IMR-90 (cell line): Measurements from ENCODE around the gene ADRB2. TPM values are rescaled to one million over a fixed set of nuclear protein-coding genes. Genes with fewer than 3 reads are reported as not detected.

ENCODE experiments used
- ATAC-seq: fragments of 200-7000 bp; cut with Tn5 transposase; 2 replicates; pipeline ENCODE4 v1.9.1; 2020; ENCODE audit warnings: low read depth, mild to moderate bottlenecking, moderate library complexity
- BruUV-seq: library from RNA; stranded (reverse); fragments of 400-500 nt; replicated peaks from 2 replicates; lab custom pipeline; 2021; lab: Mats Ljungman, UMichigan
- CTCF ChIA-PET: fragments of 300-600 bp; formaldehyde crosslinking; extraction: SDS; loops from one replicate; lab custom pipeline; 2021; ENCODE audit warnings: antibody characterized with exemption; lab: Yijun Ruan, JAX
- POLR2A ChIA-PET: fragments of 300-600 bp; sonication (Branson Sonifier 250); formaldehyde crosslinking; loops from one replicate; lab custom pipeline; 2022; ENCODE audit warnings: antibody characterized with exemption; ENCODE audit not compliant: unreplicated experiment; lab: Charles Lee
- DNase-seq: peaks from one replicate; pipeline ENCODE4 v3.0.0; 2013
- H2AFZ ChIP-seq: replicated peaks from 2 replicates; pipeline ENCODE3; 2013; ENCODE audit warnings: low read length, mild to moderate bottlenecking; ENCODE audit not compliant: poor library complexity
- H2AK5ac ChIP-seq: 2 replicates; pipeline ENCODE4 v1.6.1; 2013; ENCODE audit warnings: low read depth, low read length, inconsistent platforms
- H2AK9ac ChIP-seq: replicated peaks from 2 replicates; pipeline ENCODE3; 2013; ENCODE audit warnings: mild to moderate bottlenecking, low read depth, low read length, moderate library complexity; ENCODE audit not compliant: poor library complexity
- H2BK120ac ChIP-seq: 2 replicates; pipeline ENCODE4 v1.6.1; 2013; ENCODE audit warnings: low read depth, low read length, inconsistent platforms
- H2BK15ac ChIP-seq: 3 replicates; pipeline ENCODE4 v1.6.1; 2013; ENCODE audit warnings: low read depth, low read length, inconsistent platforms
- H2BK20ac ChIP-seq: 2 replicates; pipeline ENCODE4 v1.6.1; 2013; ENCODE audit warnings: low read depth, mild to moderate bottlenecking, inconsistent platforms, low read length, moderate library complexity
- H2BK5ac ChIP-seq: 2 replicates; pipeline ENCODE4 v1.6.1; 2013; ENCODE audit warnings: mild to moderate bottlenecking, low read depth, low read length, inconsistent platforms; ENCODE audit not compliant: poor library complexity, severe bottlenecking
- H3K14ac ChIP-seq: replicated peaks from 2 replicates; pipeline ENCODE4 v1.6.1; 2013; ENCODE audit warnings: low read depth, low read length, inconsistent platforms
- H3K18ac ChIP-seq: 2 replicates; pipeline ENCODE4 v1.6.1; 2013; ENCODE audit warnings: low read depth, low read length, control low read depth
- H3K23ac ChIP-seq: 2 replicates; pipeline ENCODE4 v1.6.1; 2013; ENCODE audit warnings: low read depth, low read length, inconsistent platforms
- H3K27ac ChIP-seq: 2 replicates; pipeline ENCODE4 v1.5.1; 2013; ENCODE audit warnings: mild to moderate bottlenecking, control low read depth, low read length; ENCODE audit not compliant: insufficient read depth
- H3K27me3 ChIP-seq: 2 replicates; pipeline ENCODE4 v1.6.1; 2013; ENCODE audit warnings: low read length; ENCODE audit not compliant: control insufficient read depth, insufficient read depth
- H3K36me3 ChIP-seq: 2 replicates; pipeline ENCODE4 v1.6.1; 2013; ENCODE audit warnings: low read length, mixed read lengths; ENCODE audit not compliant: control insufficient read depth, insufficient read depth
- H3K4ac ChIP-seq: 2 replicates; pipeline ENCODE4 v1.6.1; 2013; ENCODE audit warnings: low read depth, low read length, inconsistent platforms
- H3K4me1 ChIP-seq: 2 replicates; pipeline ENCODE4 v1.6.1; 2013; ENCODE audit warnings: low read length, mixed read lengths; ENCODE audit not compliant: control insufficient read depth, insufficient read depth
- H3K4me2 ChIP-seq: 2 replicates; pipeline ENCODE4 v1.6.1; 2013; ENCODE audit warnings: low read depth, mild to moderate bottlenecking, control low read depth, low read length, moderate library complexity
- H3K4me3 ChIP-seq: 2 replicates; pipeline ENCODE4 v1.5.1; 2013; ENCODE audit warnings: low read depth, mild to moderate bottlenecking, control low read depth, low read length, moderate library complexity; ENCODE audit not compliant: insufficient read depth
- H3K56ac ChIP-seq: 2 replicates; pipeline ENCODE4 v1.6.1; 2013; ENCODE audit warnings: low read length, inconsistent platforms; ENCODE audit not compliant: insufficient read depth; ENCODE audit errors: extremely low read depth
- H3K79me1 ChIP-seq, 2 experiments: 2 replicates each; pipeline ENCODE4 v1.6.1; 2013; ENCODE audit warnings: low read length in 2 of 2, inconsistent platforms in 1 of 2, low read depth in 1 of 2
- H3K9ac ChIP-seq: 2 replicates; pipeline ENCODE4 v1.6.1; 2013; ENCODE audit warnings: low read depth, low read length, control low read depth
- H3K9me1 ChIP-seq: 2 replicates; pipeline ENCODE4 v1.6.1; 2013; ENCODE audit warnings: low read length, inconsistent platforms; ENCODE audit not compliant: insufficient read depth
- H3K9me3 ChIP-seq: 2 replicates; pipeline ENCODE4 v1.6.1; 2013; ENCODE audit warnings: low read length; ENCODE audit not compliant: control insufficient read depth, insufficient read depth
- H4K20me1 ChIP-seq: 2 replicates; pipeline ENCODE4 v1.6.1; 2013; ENCODE audit warnings: low read length, inconsistent platforms; ENCODE audit not compliant: insufficient read depth
- H4K5ac ChIP-seq: 2 replicates; pipeline ENCODE4 v1.6.1; 2013; ENCODE audit warnings: mild to moderate bottlenecking, low read depth, low read length, control low read depth
- H4K8ac ChIP-seq, 2 experiments: 2 replicates each; pipeline ENCODE4 v1.6.1; 2013; ENCODE audit warnings: low read depth in 2 of 2, low read length in 2 of 2, control low read depth in 1 of 2, inconsistent platforms in 1 of 2
- H4K91ac ChIP-seq: 2 replicates; pipeline ENCODE4 v1.6.1; 2013; ENCODE audit warnings: low read depth, low read length, inconsistent platforms; ENCODE audit not compliant: insufficient read depth
- BHLHE40 ChIP-seq: fragments of 150-350 bp; IDR thresholded peaks from 2 replicates; pipeline ENCODE4 v1.6.1; 2016; ENCODE audit warnings: mild to moderate bottlenecking, low read depth, low read length
- CTCF ChIP-seq: conservative IDR thresholded peaks from 2 replicates; pipeline ENCODE4 v1.5.1; 2012; ENCODE audit warnings: mild to moderate bottlenecking, low read depth, low read length, improper control_type of control experiment
- MXI1 ChIP-seq: IDR thresholded peaks from 2 replicates; pipeline ENCODE4 v1.6.1; 2012; ENCODE audit warnings: low read depth, mild to moderate bottlenecking, low read length, moderate library complexity, borderline replicate concordance
- WGBS, 2 experiments: methylation state at CpG; one replicate each; pipeline versions ENCODE4 v1.1.5 to v1.1.7; 2013; ENCODE audit warnings: missing lambda C conversion rate in 2 of 2; ENCODE audit not compliant: insufficient read length in 1 of 2; ENCODE audit errors: extremely low coverage in 2 of 2; 5-methylcytosine and 5-hydroxymethylcytosine counted together
- dilution Hi-C: fragments of 300-500 bp; cut with HindIII; formaldehyde crosslinking; loops from one replicate; pipeline ENCODE4 v1.14.3; 2018; ENCODE audit warnings: low sequenced_read_pairs; ENCODE audit not compliant: unreplicated experiment
- in situ Hi-C: fragments of 300-500 bp; cut with MboI; formaldehyde crosslinking; loops from 3 replicates; pipeline ENCODE4 v1.14.3; 2019; ENCODE audit warnings: low sequenced_read_pairs, inconsistent platforms, mixed read lengths
- intact Hi-C: fragments of 100-400 bp; cut with micrococcal nuclease; formaldehyde crosslinking; loops from 2 replicates; pipeline ENCODE4 v1.10.0; 2022
- polyA plus RNA-seq, 3 experiments: library from polyadenylated mRNA; depleted of rRNA; stranded (reverse); fragments of >200 nt; gene quantifications; 2 replicates each; pipeline ENCODE4 v1.2.3, GENCODE V29; 2012; ENCODE audit warnings: low replicate concordance in 1 of 3
- total RNA-seq: library from RNA; depleted of rRNA; stranded (reverse); fragments of >200 nt; gene quantifications from 2 replicates; pipeline ENCODE4 v1.2.3, GENCODE V29; 2012

Gene ADRB2
- total and polyA plus RNA-seq, 2 of the 4 experiments (the other 2 are of a cell fraction): 1.6 to 3.4 TPM

GRCh38 chr5:148823871-148824270 lies 2.5 kb upstream of the ADRB2 start:
- Histone ChIP-seq H2AK9ac (no peak overlapping the region), H4K8ac (no peak overlapping the region), H2AFZ (no peak overlapping the region), H3K18ac (no peak overlapping the region), H3K9ac (no peak overlapping the region), H3K27ac (no peak overlapping the region), H3K4me2 (no peak overlapping the region), H4K91ac (no peak overlapping the region), H3K14ac (no peak overlapping the region), H3K4ac (no peak overlapping the region), H3K23ac (no peak overlapping the region), H3K9me3 (no peaks in the 10 kb centered on the region), H3K4me3 (no peak overlapping the region), H3K4me1 (peaks cover 13% of the 10 kb centered on the region), H2BK20ac (no peak overlapping the region), H2BK120ac (no peak overlapping the region), H4K5ac (no peak overlapping the region), H3K9me1 (peaks cover 18% of the 10 kb centered on the region), H3K79me1 (peaks cover 15 to 22% of the 10 kb centered on the region in 2 experiments), H4K20me1 (peaks cover 6% of the 10 kb centered on the region; the same call in 1 of the 2 replicates), H3K56ac (no peak overlapping the region), H2BK5ac (no peak overlapping the region), H2BK15ac (no peak overlapping the region), H3K27me3 (no peaks in the 10 kb centered on the region), H3K36me3 (no peaks in the 10 kb centered on the region), H2AK5ac (no peak overlapping the region)
- ATAC-seq: no peak
- no peak for DNase-seq
- intact Hi-C loops (no loop called here), dilution Hi-C loops (no loop called here), in situ Hi-C loops (loop anchor here (10.0 kb wide), 1 partner anchor 171 kb away; no protein-coding TSS in a partner anchor)
- no TSS peak for BruUV-seq
- ChIA-PET POLR2A (no interaction called here), CTCF (interaction anchor here (1.2 kb wide), 1 partner anchor 82 kb away, joined by 3 read pairs; no protein-coding TSS in a partner anchor)
- no CpG with 5 or more reads among the region's 2 CpGs for WGBS, 2 experiments
- TF ChIP-seq BHLHE40 (no peak), CTCF (no peak), MXI1 (no peak)
